H9 (cell line): ENCODE results near the gene S100A2. TPM values are rescaled to one million over a fixed set of nuclear protein-coding genes. Genes with fewer than 3 reads are reported as not detected.

ENCODE experiments used
- DNase-seq: peaks from one replicate; pipeline ENCODE4 v3.0.0-alpha.2; 2017
- H2AFZ ChIP-seq: one replicate; pipeline ENCODE4 v1.6.1; 2013; ENCODE audit warnings: mild to moderate bottlenecking, low read length, control low read depth, moderate library complexity
- H2AK5ac ChIP-seq: 2 replicates; pipeline ENCODE4 v1.6.1; 2013; ENCODE audit warnings: low read length, control low read depth, mixed read lengths; ENCODE audit not compliant: insufficient read length
- H2BK120ac ChIP-seq: one replicate; pipeline ENCODE4 v1.6.1; 2013; ENCODE audit warnings: low read depth, mild to moderate bottlenecking, low read length, control low read depth, inconsistent platforms; ENCODE audit not compliant: poor library complexity, severe bottlenecking
- H2BK12ac ChIP-seq: 2 replicates; pipeline ENCODE4 v1.6.1; 2013; ENCODE audit warnings: low read length, control low read depth, mixed read lengths, low read depth; ENCODE audit not compliant: insufficient read length
- H2BK15ac ChIP-seq: 2 replicates; pipeline ENCODE4 v1.6.1; 2013; ENCODE audit warnings: low read depth, low read length, control low read depth
- H2BK20ac ChIP-seq: one replicate; pipeline ENCODE4 v1.6.1; 2013; ENCODE audit warnings: low read depth, mild to moderate bottlenecking, low read length, control low read depth, inconsistent platforms; ENCODE audit not compliant: poor library complexity, severe bottlenecking
- H2BK5ac ChIP-seq: 2 replicates; pipeline ENCODE4 v1.6.1; 2013; ENCODE audit warnings: low read length, control low read depth, mixed read lengths; ENCODE audit not compliant: insufficient read length
- H3K14ac ChIP-seq: 2 replicates; pipeline ENCODE4 v1.6.1; 2013; ENCODE audit warnings: low read length, control low read depth; ENCODE audit not compliant: insufficient read depth
- H3K18ac ChIP-seq: 2 replicates; pipeline ENCODE4 v1.6.1; 2013; ENCODE audit warnings: low read depth, mild to moderate bottlenecking, mixed read lengths, low read length, control low read depth; ENCODE audit not compliant: insufficient read length
- H3K23ac ChIP-seq: 2 replicates; pipeline ENCODE4 v1.6.1; 2013; ENCODE audit warnings: low read length, control low read depth, mixed read lengths, low read depth; ENCODE audit not compliant: insufficient read length
- H3K23me2 ChIP-seq: 2 replicates; pipeline ENCODE4 v1.6.1; 2013; ENCODE audit warnings: low read depth, mild to moderate bottlenecking, mixed read lengths, low read length, control low read depth; ENCODE audit not compliant: insufficient read length, poor library complexity, severe bottlenecking
- H3K27ac ChIP-seq: 2 replicates; pipeline ENCODE4 v1.5.1; 2013; ENCODE audit warnings: low read length, control low read depth, mixed read lengths, low read depth; ENCODE audit not compliant: insufficient read length
- H3K27me3 ChIP-seq: 2 replicates; pipeline ENCODE4 v1.6.1; 2013; ENCODE audit warnings: low read length, control low read depth, inconsistent platforms; ENCODE audit not compliant: insufficient read depth
- H3K4ac ChIP-seq: 2 replicates; pipeline ENCODE4 v1.6.1; 2013; ENCODE audit warnings: low read depth, mild to moderate bottlenecking, control low read depth, inconsistent platforms, low read length, moderate library complexity
- H3K4me1 ChIP-seq: 2 replicates; pipeline ENCODE4 v1.6.1; 2013; ENCODE audit warnings: low read length, control low read depth, inconsistent platforms; ENCODE audit not compliant: insufficient read depth
- H3K4me2 ChIP-seq: 2 replicates; pipeline ENCODE4 v1.6.1; 2013; ENCODE audit warnings: low read length, control low read depth, mixed read lengths; ENCODE audit not compliant: insufficient read length, insufficient read depth
- H3K56ac ChIP-seq: 2 replicates; pipeline ENCODE4 v1.6.1; 2013; ENCODE audit warnings: low read depth, mild to moderate bottlenecking, mixed read lengths, low read length, control low read depth; ENCODE audit not compliant: insufficient read length
- H3K79me1 ChIP-seq: 2 replicates; pipeline ENCODE4 v1.6.1; 2013; ENCODE audit warnings: low read depth, mild to moderate bottlenecking, moderate library complexity, low read length, control low read depth, inconsistent platforms; ENCODE audit not compliant: insufficient read depth, poor library complexity, severe bottlenecking
- H3K79me2 ChIP-seq: 2 replicates; pipeline ENCODE4 v1.6.1; 2013; ENCODE audit warnings: low read length, control low read depth, inconsistent platforms; ENCODE audit not compliant: insufficient read depth
- H3K9ac ChIP-seq: 2 replicates; pipeline ENCODE4 v1.6.1; 2013; ENCODE audit warnings: low read length, control low read depth, mixed read lengths; ENCODE audit not compliant: insufficient read length; ENCODE audit errors: extremely low read depth
- H3K9me3 ChIP-seq: one replicate; pipeline ENCODE4 v1.6.1; 2013; ENCODE audit warnings: low read depth, low read length, inconsistent platforms; ENCODE audit not compliant: control insufficient read depth
- H3T11ph ChIP-seq: one replicate; pipeline ENCODE4 v1.6.1; 2013; ENCODE audit warnings: mild to moderate bottlenecking, low read length, control low read depth, inconsistent platforms
- H4K20me1 ChIP-seq: one replicate; pipeline ENCODE4 v1.6.1; 2013; ENCODE audit not compliant: control insufficient read depth, insufficient read length, insufficient read depth
- H4K5ac ChIP-seq: 2 replicates; pipeline ENCODE4 v1.6.1; 2013; ENCODE audit warnings: low read depth, mild to moderate bottlenecking, mixed read lengths, low read length, control low read depth; ENCODE audit not compliant: insufficient read length
- H4K8ac ChIP-seq: replicated peaks from 2 replicates; pipeline ENCODE4 v1.6.1; 2013; ENCODE audit warnings: low read length, control low read depth, mixed read lengths, low read depth; ENCODE audit not compliant: insufficient read length
- H4K91ac ChIP-seq: 2 replicates; pipeline ENCODE4 v1.6.1; 2013; ENCODE audit warnings: low read depth, mild to moderate bottlenecking, moderate library complexity, mixed read lengths, low read length, control low read depth; ENCODE audit not compliant: insufficient read length
- H3K27ac Mint-ChIP-seq, 3 experiments: 2 replicates in 2 of 3; 3 replicates in 1 of 3; pipeline ENCODE4 v1.8.0; 2020 to 2021; ENCODE audit warnings: mixed read lengths in 3 of 3, mild to moderate bottlenecking in 1 of 3, moderate library complexity in 1 of 3
- H3K27me3 Mint-ChIP-seq: 2 replicates; pipeline ENCODE4 v1.8.0; 2021; ENCODE audit warnings: low read depth, mild to moderate bottlenecking, moderate library complexity, mixed read lengths
- H3K36me3 Mint-ChIP-seq, 3 experiments: 2 replicates in 2 of 3; 3 replicates in 1 of 3; pipeline ENCODE4 v1.8.0; 2020 to 2021; ENCODE audit warnings: low read depth in 3 of 3, mixed read lengths in 3 of 3; ENCODE audit not compliant: insufficient read depth in 1 of 3
- H3K4me1 Mint-ChIP-seq, 2 experiments: 2 replicates each; pipeline ENCODE4 v1.8.0; 2020; ENCODE audit warnings: mixed read lengths in 2 of 2
- H3K4me3 Mint-ChIP-seq, 2 experiments: 2 replicates in 1 of 2; 3 replicates in 1 of 2; pipeline ENCODE4 v1.8.0; 2020 to 2021; ENCODE audit warnings: mild to moderate bottlenecking in 2 of 2, mixed read lengths in 2 of 2, moderate library complexity in 1 of 2
- H3K9me3 Mint-ChIP-seq, 2 experiments: 2 replicates in 1 of 2; 3 replicates in 1 of 2; pipeline ENCODE4 v1.8.0; 2020; ENCODE audit warnings: mild to moderate bottlenecking in 2 of 2, mixed read lengths in 2 of 2, moderate library complexity in 1 of 2
- CTCF ChIP-seq: fragments of 200-600 bp; sonication (generic); conservative IDR thresholded peaks from 3 replicates; pipeline ENCODE4 v1.8.0; 2021; ENCODE audit warnings: antibody characterized with exemption, mild to moderate bottlenecking
- WGBS: extraction: QIAGEN DNeasy Blood & Tissue Kit; methylation state at CpG from one replicate; pipeline ENCODE4 v1.1.7; 2013; ENCODE audit warnings: missing lambda C conversion rate, low lambda C conversion rate, mixed read lengths; ENCODE audit not compliant: insufficient read length; ENCODE audit errors: extremely low coverage; 5-methylcytosine and 5-hydroxymethylcytosine counted together
- total RNA-seq: library from RNA; stranded (reverse); gene quantifications from 2 replicates; pipeline ENCODE4 v1.2.1, GENCODE V29; 2021

The S100A2 gene
- total RNA-seq, 1 experiment from 2014 or later, result 0.57 TPM

- WGBS, result no CpG with 5 or more reads among the region's 5 CpGs
- Histone ChIP-seq H3K4me1 (peaks cover 9% of the 10 kb centered on the region; the same call in 1 of the 2 replicates), H3K79me1 (no peaks in the 10 kb centered on the region), H2BK5ac (no peak overlapping the region), H4K5ac (no peak overlapping the region), H3K9me3 (no peaks in the 10 kb centered on the region), H3K27ac (no peak overlapping the region), H2AFZ (no peak overlapping the region), H3T11ph (no peak overlapping the region), H3K23me2 (peaks cover 3% of the 10 kb centered on the region), H3K9ac (no peak overlapping the region), H3K23ac (no peak overlapping the region), H2AK5ac (no peak overlapping the region), H3K79me2 (no peaks in the 10 kb centered on the region), H4K8ac (no peak overlapping the region), H3K18ac (no peak overlapping the region), H3K4me2 (no peak overlapping the region), H2BK20ac (no peak overlapping the region), H3K14ac (no peak overlapping the region), H3K56ac (no peak overlapping the region), H2BK12ac (no peak overlapping the region), H2BK15ac (no peak overlapping the region), H4K20me1 (no peaks in the 10 kb centered on the region), H3K4ac (no peak overlapping the region), H2BK120ac (no peak overlapping the region), H4K91ac (no peak overlapping the region), H3K27me3 (no peaks in the 10 kb centered on the region)
- H3K27me3 Mint-ChIP-seq, result peaks cover 2% of the 10 kb centered on the region; the same call in 1 of the 2 replicates
- no peak for TF ChIP-seq CTCF
- no peak for DNase-seq
- H3K9me3 Mint-ChIP-seq, result no peaks in the 10 kb centered on the region
- no peak overlapping the region; a peak in 1 of 7 replicates for H3K27ac Mint-ChIP-seq
- H3K4me1 Mint-ChIP-seq, result peaks cover 37 to 63% of the 10 kb centered on the region in 2 experiments
- peak overlapping the region in 1 of 2 experiments; percentile 11; a peak in 3 of 5 replicates for H3K4me3 Mint-ChIP-seq
- peaks cover 0 to under 1% (median 0%) of the 10 kb centered on the region in 3 experiments; a peak in 2 of 7 replicates for H3K36me3 Mint-ChIP-seq
These were observed 47.8 kb upstream of the S100A2 start for GRCh38 chr1:153613406-153613805.
